A549 (cell line): ENCODE results near the gene TSPYL4.

Source experiments
- CBX8 ChIP-seq: fragments of 200-600 bp; sonication (generic); IDR thresholded peaks from 2 replicates; pipeline ENCODE4 v1.6.1; 2016
- CEBPB ChIP-seq, 2 experiments: fragments of >200 bp in 1 of 2; sonication (Bioruptor Twin) in 1 of 2; formaldehyde crosslinking in 1 of 2; IDR thresholded peaks; 2 replicates each; pipeline ENCODE4 v1.6.1; 2012 to 2016
- HOXA7 ChIP-seq: fragments of 250-450 bp; sonication (Bioruptor Pico); IDR thresholded peaks from 2 replicates; pipeline ENCODE4 v1.5.0; 2020; ENCODE audit warnings: mild to moderate bottlenecking, moderate library complexity
- NPAS2 ChIP-seq: fragments of 250-450 bp; sonication (Bioruptor Pico); IDR thresholded peaks from 2 replicates; pipeline ENCODE4 v1.8.0; 2022; ENCODE audit warnings: mild to moderate bottlenecking, moderate library complexity, borderline replicate concordance
- NR3C1 ChIP-seq: fragments of >200 bp; sonication (Bioruptor Twin); formaldehyde crosslinking; IDR thresholded peaks from 3 replicates; pipeline ENCODE4 v1.6.1; 2017
- POLR2A ChIP-seq: IDR thresholded peaks from 2 replicates; pipeline ENCODE4 v1.6.1; 2012; ENCODE audit warnings: mild to moderate bottlenecking, low read length
- RAD21 ChIP-seq, 2 experiments: fragments of >200 bp in 1 of 2; sonication (Bioruptor Twin) in 1 of 2; formaldehyde crosslinking in 1 of 2; IDR thresholded peaks in 1 of 2; conservative IDR thresholded peaks in 1 of 2; 2 replicates in 1 of 2; 3 replicates in 1 of 2; pipeline ENCODE4 v1.6.1; 2012 to 2018; ENCODE audit warnings: inconsistent platforms in 1 of 2
- RCOR1 ChIP-seq: fragments of 150-350 bp; IDR thresholded peaks from 2 replicates; pipeline ENCODE4 v1.6.1; 2014; ENCODE audit warnings: antibody characterized with exemption, low read length, low read depth
- RNF2 ChIP-seq: fragments of 200-600 bp; sonication (generic); IDR thresholded peaks from 2 replicates; pipeline ENCODE4 v1.6.1; 2016; ENCODE audit warnings: low read depth, mild to moderate bottlenecking, antibody characterized with exemption, moderate library complexity, borderline replicate concordance
- TP53 ChIP-seq: fragments of 250-450 bp; sonication (Bioruptor Pico); IDR thresholded peaks from 2 replicates; pipeline ENCODE4 v1.5.0; 2021; ENCODE audit warnings: mild to moderate bottlenecking, moderate library complexity
- TF ChIP-seq, protein P1 (sequence below): fragments of >200 bp; sonication (Bioruptor Twin); formaldehyde crosslinking; IDR thresholded peaks from 3 replicates; pipeline ENCODE4 v1.5.1; 2016
- TF ChIP-seq, protein P2 (sequence below): fragments of 450-650 bp; IDR thresholded peaks from 2 replicates; pipeline ENCODE4 v1.6.1; 2014; ENCODE audit warnings: antibody characterized with exemption

DNA sequence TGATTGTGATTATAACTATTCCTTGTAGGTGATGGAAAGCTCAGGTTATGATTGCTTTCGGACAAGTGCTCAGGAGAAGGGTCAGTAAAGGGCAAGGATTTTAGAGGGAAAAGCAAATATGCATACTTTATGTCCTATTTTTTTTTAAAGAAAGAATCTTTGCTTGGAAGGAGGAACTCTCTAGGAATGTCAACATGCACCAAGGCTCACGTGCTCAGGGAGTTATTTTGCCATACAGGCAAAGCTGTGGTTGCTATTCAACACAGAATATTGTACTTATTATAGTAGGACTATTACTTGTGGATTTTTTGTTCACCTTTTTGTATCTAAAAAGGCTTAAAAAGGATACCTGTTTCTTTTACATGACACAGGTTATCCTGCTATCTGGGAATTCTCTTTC is 28.8 kb upstream of the TSPYL4 start:
- TF ChIP-seq, protein P1, sequence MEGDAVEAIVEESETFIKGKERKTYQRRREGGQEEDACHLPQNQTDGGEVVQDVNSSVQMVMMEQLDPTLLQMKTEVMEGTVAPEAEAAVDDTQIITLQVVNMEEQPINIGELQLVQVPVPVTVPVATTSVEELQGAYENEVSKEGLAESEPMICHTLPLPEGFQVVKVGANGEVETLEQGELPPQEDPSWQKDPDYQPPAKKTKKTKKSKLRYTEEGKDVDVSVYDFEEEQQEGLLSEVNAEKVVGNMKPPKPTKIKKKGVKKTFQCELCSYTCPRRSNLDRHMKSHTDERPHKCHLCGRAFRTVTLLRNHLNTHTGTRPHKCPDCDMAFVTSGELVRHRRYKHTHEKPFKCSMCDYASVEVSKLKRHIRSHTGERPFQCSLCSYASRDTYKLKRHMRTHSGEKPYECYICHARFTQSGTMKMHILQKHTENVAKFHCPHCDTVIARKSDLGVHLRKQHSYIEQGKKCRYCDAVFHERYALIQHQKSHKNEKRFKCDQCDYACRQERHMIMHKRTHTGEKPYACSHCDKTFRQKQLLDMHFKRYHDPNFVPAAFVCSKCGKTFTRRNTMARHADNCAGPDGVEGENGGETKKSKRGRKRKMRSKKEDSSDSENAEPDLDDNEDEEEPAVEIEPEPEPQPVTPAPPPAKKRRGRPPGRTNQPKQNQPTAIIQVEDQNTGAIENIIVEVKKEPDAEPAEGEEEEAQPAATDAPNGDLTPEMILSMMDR, result no peak
- TF ChIP-seq RCOR1, result no peak
- TF ChIP-seq, protein P2, sequence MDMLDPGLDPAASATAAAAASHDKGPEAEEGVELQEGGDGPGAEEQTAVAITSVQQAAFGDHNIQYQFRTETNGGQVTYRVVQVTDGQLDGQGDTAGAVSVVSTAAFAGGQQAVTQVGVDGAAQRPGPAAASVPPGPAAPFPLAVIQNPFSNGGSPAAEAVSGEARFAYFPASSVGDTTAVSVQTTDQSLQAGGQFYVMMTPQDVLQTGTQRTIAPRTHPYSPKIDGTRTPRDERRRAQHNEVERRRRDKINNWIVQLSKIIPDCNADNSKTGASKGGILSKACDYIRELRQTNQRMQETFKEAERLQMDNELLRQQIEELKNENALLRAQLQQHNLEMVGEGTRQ, result no peak
- no peak for TF ChIP-seq TP53 (CRISPR knock-in tag)
- no peak for TF ChIP-seq POLR2A
- TF ChIP-seq HOXA7 (CRISPR knock-in tag), result no peak
- no peak for TF ChIP-seq NR3C1
- no peak for TF ChIP-seq CEBPB (IDR thresholded peaks at IDR 0.05)
- TF ChIP-seq CBX8, result no peak
- TF ChIP-seq NPAS2 (CRISPR knock-in tag), result no peak
- TF ChIP-seq RNF2, result no peak
- TF ChIP-seq RAD21 (conservative IDR thresholded peaks at IDR 0.05 in 1 of 2, IDR thresholded peaks at IDR 0.05 in 1 of 2), result no peak
